ENCODE data around the gene DACH1.

Gene DACH1

GRCh38 chr13:71758828-71759227, 108.2 kb downstream of the DACH1 start:
- no peaks in the 10 kb centered on the region for H3K36me3 ChIP-seq (ENCODE audit: control insufficient read depth, insufficient read depth, low read length)
- no peaks in the 10 kb centered on the region for H3K9me3 ChIP-seq (ENCODE audit: control insufficient read depth, low read length)
- no peaks in the 10 kb centered on the region for H3K4me1 ChIP-seq (ENCODE audit: control insufficient read depth, insufficient read depth, low read length)
- no peak overlapping the region for H3K9ac ChIP-seq (ENCODE audit: low read length)
- H3K4me3 ChIP-seq (ENCODE audit: low read length): no peak overlapping the region
- no peaks in the 10 kb centered on the region for H3K27me3 ChIP-seq (ENCODE audit: control insufficient read depth, insufficient read depth, low read length)

DNA sequence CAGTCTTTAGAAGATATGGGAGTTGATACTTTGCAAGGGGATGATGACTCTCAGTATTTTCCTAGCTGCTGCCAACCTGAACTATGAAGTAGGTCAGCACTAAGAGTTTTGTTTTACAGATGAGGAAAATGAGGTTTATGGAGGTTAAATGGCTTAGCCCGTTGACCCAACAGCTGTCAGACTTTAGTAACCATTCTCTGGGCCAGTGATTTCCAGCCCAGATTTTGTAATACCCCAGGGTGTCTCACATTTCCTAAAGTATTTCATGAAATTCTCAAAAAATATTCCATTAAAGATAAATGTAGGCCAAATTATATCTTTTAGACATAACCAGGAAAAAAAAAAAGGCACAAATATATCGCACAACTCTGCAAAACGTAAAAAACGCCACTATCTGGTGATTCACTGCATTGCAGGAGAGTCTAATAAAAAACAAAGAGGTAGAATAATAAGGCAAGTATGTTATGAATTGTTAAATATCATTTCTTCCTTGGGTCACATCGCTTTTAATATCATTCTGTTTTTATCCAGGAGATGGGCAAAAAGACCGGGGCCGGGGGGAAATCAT, 112.5 kb downstream of the DACH1 start:
- no peaks in the 10 kb centered on the region for H3K27me3 ChIP-seq (ENCODE audit: control insufficient read depth, insufficient read depth, low read length)
- no peaks in the 10 kb centered on the region for H3K4me1 ChIP-seq (ENCODE audit: control insufficient read depth, insufficient read depth, low read length)
- no peaks in the 10 kb centered on the region for H3K36me3 ChIP-seq (ENCODE audit: control insufficient read depth, insufficient read depth, low read length)
- H3K9ac ChIP-seq (ENCODE audit: low read length): no peak overlapping the region
- no peaks in the 10 kb centered on the region for H3K9me3 ChIP-seq (ENCODE audit: control insufficient read depth, low read length)
- no peak overlapping the region for H3K4me3 ChIP-seq (ENCODE audit: low read length)

DNA sequence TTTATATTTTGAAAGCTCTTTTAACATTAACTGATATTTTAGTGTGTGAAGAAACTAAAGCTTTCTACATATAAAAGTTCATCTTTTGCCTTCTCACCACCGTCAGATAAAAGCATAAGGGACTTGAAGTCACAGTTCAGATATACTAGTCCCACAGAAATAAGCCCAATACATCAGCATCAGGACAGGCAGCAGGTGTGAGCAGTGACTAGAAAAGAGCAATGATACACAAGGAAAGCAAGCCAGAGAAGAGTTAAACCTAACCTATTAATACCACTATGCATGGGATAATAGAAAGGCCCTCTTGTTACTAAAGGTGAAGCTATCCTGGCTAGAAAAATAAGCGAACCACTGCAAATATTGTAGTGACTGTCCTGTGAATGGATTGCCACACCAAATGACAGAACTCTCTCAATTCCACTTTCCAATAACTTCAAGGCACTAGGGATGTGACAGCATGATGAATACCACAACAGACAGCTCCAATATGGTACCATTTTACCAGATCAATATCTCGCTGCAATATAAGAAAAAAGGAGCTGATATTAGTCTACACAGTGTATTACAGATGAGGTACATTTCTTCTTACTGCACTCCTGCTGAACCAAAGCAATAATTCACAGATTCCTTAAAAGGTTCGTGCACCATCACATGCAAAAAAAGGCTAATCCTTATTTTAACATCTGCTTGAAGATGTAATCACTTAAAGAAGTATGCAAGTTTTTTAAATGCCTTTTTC, 114.1 kb downstream of the DACH1 start:
- Histone ChIP-seq H3K27me3 (ENCODE audit: control insufficient read depth, insufficient read depth, low read length) (no peaks in the 10 kb centered on the region), H3K36me3 (ENCODE audit: control insufficient read depth, insufficient read depth, low read length) (no peaks in the 10 kb centered on the region), H3K9me3 (ENCODE audit: control insufficient read depth, low read length) (no peaks in the 10 kb centered on the region), H3K4me1 (ENCODE audit: control insufficient read depth, insufficient read depth, low read length) (no peaks in the 10 kb centered on the region), H3K9ac (ENCODE audit: low read length) (no peak overlapping the region), H3K4me3 (ENCODE audit: low read length) (no peak overlapping the region)

DNA sequence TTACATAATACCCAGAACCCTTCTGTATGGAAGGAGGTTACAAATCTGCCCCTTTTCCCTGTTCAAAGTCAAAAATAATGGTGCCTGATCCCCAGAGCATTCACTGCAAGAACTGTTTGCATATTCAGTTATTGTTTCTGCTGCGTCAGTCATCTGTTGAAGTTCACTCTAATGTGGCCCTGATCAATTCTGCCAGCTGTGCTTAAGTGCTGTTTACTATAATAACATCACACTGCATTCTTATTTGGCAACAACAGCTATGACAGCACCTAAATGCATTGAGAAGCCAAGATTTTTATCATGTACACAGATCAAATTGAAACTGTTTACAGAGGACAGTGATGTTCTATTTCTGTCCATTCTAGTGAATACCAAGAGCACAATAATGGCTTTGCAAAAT, 115.9 kb downstream of the DACH1 start:
- no peak overlapping the region for H3K4me3 ChIP-seq (ENCODE audit: low read length)

DNA sequence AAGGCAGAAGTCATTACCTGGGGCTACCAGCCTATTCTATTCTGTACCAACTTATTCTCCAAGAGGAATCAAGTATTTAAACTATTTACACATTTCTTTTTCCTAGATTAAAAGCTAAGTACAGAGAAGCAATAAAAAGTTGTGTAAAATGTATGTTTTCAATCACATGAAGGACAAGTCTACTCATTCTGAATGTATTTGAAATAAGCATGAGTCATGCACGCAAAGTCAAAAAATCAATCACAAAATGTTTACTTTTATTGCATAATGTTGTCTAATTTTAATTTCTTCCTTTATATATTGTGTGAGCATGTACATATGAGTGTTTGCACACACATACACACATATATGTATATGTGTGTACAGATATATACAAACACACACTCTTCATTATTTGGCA, 136.7 kb downstream of the DACH1 start:
- H3K9ac ChIP-seq (ENCODE audit: low read length): no peak overlapping the region
- no peak overlapping the region for H3K4me3 ChIP-seq (ENCODE audit: low read length)
- H3K9me3 ChIP-seq (ENCODE audit: control insufficient read depth, low read length): no peaks in the 10 kb centered on the region
- peaks cover 6% of the 10 kb centered on the region for H3K27me3 ChIP-seq (ENCODE audit: control insufficient read depth, insufficient read depth, low read length)
- no peaks in the 10 kb centered on the region for H3K36me3 ChIP-seq (ENCODE audit: control insufficient read depth, insufficient read depth, low read length)
- H3K4me1 ChIP-seq (ENCODE audit: control insufficient read depth, insufficient read depth, low read length): no peaks in the 10 kb centered on the region

More for the DNA sequence above, 115.9 kb downstream of the DACH1 start:
- H3K27me3 ChIP-seq (ENCODE audit: control insufficient read depth, insufficient read depth, low read length): no peaks in the 10 kb centered on the region
- H3K9me3 ChIP-seq (ENCODE audit: control insufficient read depth, low read length): no peaks in the 10 kb centered on the region
- H3K36me3 ChIP-seq (ENCODE audit: control insufficient read depth, insufficient read depth, low read length): no peaks in the 10 kb centered on the region
- H3K9ac ChIP-seq (ENCODE audit: low read length): no peak overlapping the region
- H3K4me1 ChIP-seq (ENCODE audit: control insufficient read depth, insufficient read depth, low read length): no peaks in the 10 kb centered on the region

DNA sequence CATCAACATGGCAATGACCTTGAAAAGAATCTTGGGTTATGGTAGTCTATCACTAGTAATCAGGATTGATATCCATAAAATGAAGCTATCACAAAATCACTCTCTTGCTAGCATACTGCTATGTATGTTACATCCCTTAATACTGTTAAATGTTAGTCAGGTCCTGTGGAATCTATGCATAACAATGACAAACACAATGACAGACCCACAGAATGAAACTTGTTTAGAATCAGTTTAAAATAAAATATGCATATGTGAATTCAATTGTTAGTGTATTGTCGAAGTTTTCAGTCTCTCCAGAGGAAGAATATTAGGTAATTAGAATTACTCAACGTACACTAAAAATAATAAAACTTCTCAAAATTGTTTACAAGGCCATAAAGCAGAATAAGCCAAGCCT, 137.6 kb downstream of the DACH1 start:
- Histone ChIP-seq H3K9me3 (ENCODE audit: control insufficient read depth, low read length) (no peaks in the 10 kb centered on the region), H3K4me1 (ENCODE audit: control insufficient read depth, insufficient read depth, low read length) (no peaks in the 10 kb centered on the region), H3K27me3 (ENCODE audit: control insufficient read depth, insufficient read depth, low read length) (peaks cover 6% of the 10 kb centered on the region), H3K4me3 (ENCODE audit: low read length) (no peak overlapping the region), H3K36me3 (ENCODE audit: control insufficient read depth, insufficient read depth, low read length) (no peaks in the 10 kb centered on the region), H3K9ac (ENCODE audit: low read length) (no peak overlapping the region)

- Histone ChIP-seq H3K36me3 (ENCODE audit: control insufficient read depth, insufficient read depth, low read length) (no peaks in the 10 kb centered on the region), H3K9ac (ENCODE audit: low read length) (no peak overlapping the region), H3K9me3 (ENCODE audit: control insufficient read depth, low read length) (no peaks in the 10 kb centered on the region), H3K4me3 (ENCODE audit: low read length) (no peak overlapping the region), H3K4me1 (ENCODE audit: control insufficient read depth, insufficient read depth, low read length) (no peaks in the 10 kb centered on the region), H3K27me3 (ENCODE audit: control insufficient read depth, insufficient read depth, low read length) (peaks cover 6% of the 10 kb centered on the region)
Observed at GRCh38 chr13:71727662-71728061, 139.3 kb downstream of the DACH1 start.

- Histone ChIP-seq H3K9me3 (ENCODE audit: control insufficient read depth, low read length) (no peaks in the 10 kb centered on the region), H3K36me3 (ENCODE audit: control insufficient read depth, insufficient read depth, low read length) (no peaks in the 10 kb centered on the region), H3K4me1 (ENCODE audit: control insufficient read depth, insufficient read depth, low read length) (no peaks in the 10 kb centered on the region), H3K9ac (ENCODE audit: low read length) (no peak overlapping the region), H3K4me3 (ENCODE audit: low read length) (no peak overlapping the region), H3K27me3 (ENCODE audit: control insufficient read depth, insufficient read depth, low read length) (peaks cover 6% of the 10 kb centered on the region)
Observed at GRCh38 chr13:71727042-71727441, 140.0 kb downstream of the DACH1 start.

- Histone ChIP-seq H3K4me1 (ENCODE audit: control insufficient read depth, insufficient read depth, low read length) (no peaks in the 10 kb centered on the region), H3K27me3 (ENCODE audit: control insufficient read depth, insufficient read depth, low read length) (peaks cover 9% of the 10 kb centered on the region), H3K9ac (ENCODE audit: low read length) (no peak overlapping the region), H3K4me3 (ENCODE audit: low read length) (no peak overlapping the region), H3K9me3 (ENCODE audit: control insufficient read depth, low read length) (no peaks in the 10 kb centered on the region), H3K36me3 (ENCODE audit: control insufficient read depth, insufficient read depth, low read length) (no peaks in the 10 kb centered on the region)
Observed at GRCh38 chr13:71722206-71722605, 144.8 kb downstream of the DACH1 start.

- Histone ChIP-seq H3K4me3 (ENCODE audit: low read length) (no peak overlapping the region), H3K4me1 (ENCODE audit: control insufficient read depth, insufficient read depth, low read length) (no peaks in the 10 kb centered on the region)
Observed at GRCh38 chr13:71721104-71721503, 145.9 kb downstream of the DACH1 start.

GRCh38 chr13:71718931-71719330, 148.1 kb downstream of the DACH1 start:
- no peaks in the 10 kb centered on the region for H3K4me1 ChIP-seq (ENCODE audit: control insufficient read depth, insufficient read depth, low read length)

More at GRCh38 chr13:71721104-71721503, 145.9 kb downstream of the DACH1 start:
- Histone ChIP-seq H3K27me3 (ENCODE audit: control insufficient read depth, insufficient read depth, low read length) (peaks cover 9% of the 10 kb centered on the region), H3K9me3 (ENCODE audit: control insufficient read depth, low read length) (no peaks in the 10 kb centered on the region), H3K9ac (ENCODE audit: low read length) (no peak overlapping the region), H3K36me3 (ENCODE audit: control insufficient read depth, insufficient read depth, low read length) (no peaks in the 10 kb centered on the region)

GRCh38 chr13:71714802-71715375, 152.1 kb downstream of the DACH1 start:
- H3K9ac ChIP-seq (ENCODE audit: low read length): no peak overlapping the region
- peaks cover 7% of the 10 kb centered on the region for H3K27me3 ChIP-seq (ENCODE audit: control insufficient read depth, insufficient read depth, low read length)
- H3K4me3 ChIP-seq (ENCODE audit: low read length): no peak overlapping the region
- no peaks in the 10 kb centered on the region for H3K36me3 ChIP-seq (ENCODE audit: control insufficient read depth, insufficient read depth, low read length)
- no peaks in the 10 kb centered on the region for H3K9me3 ChIP-seq (ENCODE audit: control insufficient read depth, low read length)
- H3K4me1 ChIP-seq (ENCODE audit: control insufficient read depth, insufficient read depth, low read length): no peaks in the 10 kb centered on the region

More at GRCh38 chr13:71718931-71719330, 148.1 kb downstream of the DACH1 start:
- H3K9ac ChIP-seq (ENCODE audit: low read length): no peak overlapping the region
- no peak overlapping the region for H3K4me3 ChIP-seq (ENCODE audit: low read length)
- H3K36me3 ChIP-seq (ENCODE audit: control insufficient read depth, insufficient read depth, low read length): no peaks in the 10 kb centered on the region
- H3K27me3 ChIP-seq (ENCODE audit: control insufficient read depth, insufficient read depth, low read length): peaks cover 7% of the 10 kb centered on the region
- no peaks in the 10 kb centered on the region for H3K9me3 ChIP-seq (ENCODE audit: control insufficient read depth, low read length)

All from mucosa of stomach (tissue), 1 donor.